PFSK-1 (cell line): ENCODE measurements around the gene GATD1.

Experiments used
- FOXP2 ChIP-seq: optimal IDR thresholded peaks from 2 replicates; pipeline ENCODE3; 2011; ENCODE audit warnings: borderline replicate concordance, control low read depth, inconsistent platforms; ENCODE audit not compliant: insufficient read depth; ENCODE audit errors: extremely low read length, extremely low read depth
- POLR2AphosphoS5 ChIP-seq: IDR thresholded peaks from 2 replicates; pipeline ENCODE4 v1.6.1; 2012; ENCODE audit warnings: low read depth, mild to moderate bottlenecking, control low read depth, low read length, moderate library complexity
- REST ChIP-seq, 2 experiments: IDR thresholded peaks; 2 replicates each; pipeline versions ENCODE4 v1.6.1 to v1.8.0; 2011 to 2012; ENCODE audit warnings: low read depth in 2 of 2, low read length in 2 of 2, control low read depth in 1 of 2, inconsistent platforms in 1 of 2, mild to moderate bottlenecking in 1 of 2, moderate library complexity in 1 of 2; ENCODE audit not compliant: insufficient read depth in 1 of 2
- SIN3A ChIP-seq: IDR thresholded peaks from 2 replicates; pipeline ENCODE4 v1.6.1; 2012; ENCODE audit warnings: mild to moderate bottlenecking, low read length, moderate library complexity, borderline replicate concordance; ENCODE audit not compliant: insufficient read depth
- TAF1 ChIP-seq: IDR thresholded peaks from 2 replicates; pipeline ENCODE4 v1.6.1; 2012; ENCODE audit warnings: low read length, control low read depth, borderline replicate concordance; ENCODE audit not compliant: insufficient read depth

Gene GATD1

GRCh38 chr11:721741-722345, 55.4 kb downstream of the GATD1 start:
- no peak for TF ChIP-seq REST (IDR thresholded peaks at IDR 0.05; ENCODE audit: insufficient read depth in 1 of 2, low read depth in 2 of 2, low read length in 2 of 2)
- no peak for TF ChIP-seq FOXP2
- TF ChIP-seq SIN3A = no peak
- TF ChIP-seq POLR2AphosphoS5 = no peak
- no peak for TF ChIP-seq TAF1

GRCh38 chr11:721247-721740, 56.0 kb downstream of the GATD1 start:
- no peak for TF ChIP-seq POLR2AphosphoS5
- TF ChIP-seq FOXP2 = no peak
- TF ChIP-seq REST (IDR thresholded peaks at IDR 0.05; ENCODE audit: insufficient read depth in 1 of 2, low read depth in 2 of 2, low read length in 2 of 2) = no peak
- TF ChIP-seq SIN3A = no peak
- TF ChIP-seq TAF1 = no peak

- TF ChIP-seq FOXP2 (no peak), REST (IDR thresholded peaks at IDR 0.05; ENCODE audit: insufficient read depth in 1 of 2, low read depth in 2 of 2, low read length in 2 of 2) (no peak), TAF1 (no peak), SIN3A (no peak)
Observed at GRCh38 chr11:720642-721246, 56.5 kb downstream of the GATD1 start.

GRCh38 chr11:720017-720641, 57.2 kb downstream of the GATD1 start:
- no peak for TF ChIP-seq SIN3A
- no peak for TF ChIP-seq POLR2AphosphoS5
- TF ChIP-seq REST (IDR thresholded peaks at IDR 0.05; ENCODE audit: insufficient read depth in 1 of 2, low read depth in 2 of 2, low read length in 2 of 2) = no peak
- no peak for TF ChIP-seq TAF1
- no peak for TF ChIP-seq FOXP2
